IPS-18c (cell line): Measurements from ENCODE around the gene ARL3.
"Not testable (repeated sequence)": the region's sequence is repeated elsewhere in the genome, so short reads cannot be mapped to it uniquely, and the experiment has no call there.

ENCODE experiments used
- H3K4me3 ChIP-seq: 2 replicates; pipeline ENCODE4 v1.7.0; 2013; ENCODE audit warnings: low read depth, mild to moderate bottlenecking, low read length, moderate library complexity; ENCODE audit not compliant: insufficient read depth
- H3K9me3 ChIP-seq: one replicate; pipeline ENCODE4 v1.6.1; 2013; ENCODE audit warnings: mild to moderate bottlenecking, low read length, moderate library complexity; ENCODE audit not compliant: control insufficient read depth, insufficient read depth

The ARL3 gene

GRCh38 chr10:102713814-102714620, at the start of gene ARL3:
Gene ARL3, minus strand, starts transcription at chr10:102714397. Its CDS starts 122 bp downstream, at chr10:102714275.
- peak within 1 kb of the TSS; percentile 99 for H3K4me3 ChIP-seq

GRCh38 chr10:102763037-102763607, 48.9 kb upstream of the ARL3 start:
- Histone ChIP-seq H3K4me3 (no peak overlapping the region), H3K9me3 (no peaks in the 10 kb centered on the region)

More at GRCh38 chr10:102713814-102714620, at the start of gene ARL3:
- H3K9me3 ChIP-seq, result peaks cover 2% of the 10 kb centered on the region

GRCh38 chr10:102762401-102763015, 48.3 kb upstream of the ARL3 start:
- no peak overlapping the region for H3K4me3 ChIP-seq
- no peaks in the 10 kb centered on the region for H3K9me3 ChIP-seq

GRCh38 chr10:102761981-102762380, 47.8 kb upstream of the ARL3 start:
- no peak overlapping the region for H3K4me3 ChIP-seq
- no peaks in the 10 kb centered on the region for H3K9me3 ChIP-seq

GRCh38 chr10:102759497-102760210, 45.5 kb upstream of the ARL3 start:
- Histone ChIP-seq H3K4me3 (no peak overlapping the region), H3K9me3 (no peaks in the 10 kb centered on the region)

- H3K4me3 ChIP-seq, H3K9me3 ChIP-seq: not testable (repeated sequence)
Measured at GRCh38 chr10:102758933-102759262, 44.7 kb upstream of the ARL3 start.

GRCh38 chr10:102758240-102758932, 44.2 kb upstream of the ARL3 start:
- Histone ChIP-seq H3K9me3 (no peaks in the 10 kb centered on the region), H3K4me3 (no peak overlapping the region)

- H3K4me3 ChIP-seq, result no peak overlapping the region
- H3K9me3 ChIP-seq, result no peaks in the 10 kb centered on the region
Measured at GRCh38 chr10:102757323-102757722, 43.1 kb upstream of the ARL3 start.

- Histone ChIP-seq H3K4me3 (no peak overlapping the region), H3K9me3 (no peaks in the 10 kb centered on the region)
Measured at GRCh38 chr10:102753718-102754117, 39.5 kb upstream of the ARL3 start.

- Histone ChIP-seq H3K4me3 (no peak overlapping the region), H3K9me3 (no peaks in the 10 kb centered on the region)
Measured at GRCh38 chr10:102752934-102753664, 38.9 kb upstream of the ARL3 start.

- H3K9me3 ChIP-seq, result no peaks in the 10 kb centered on the region
- H3K4me3 ChIP-seq, result no peak overlapping the region
Measured at GRCh38 chr10:102752266-102752930, 38.2 kb upstream of the ARL3 start.

- Histone ChIP-seq H3K9me3 (no peaks in the 10 kb centered on the region), H3K4me3 (no peak overlapping the region)
Measured at GRCh38 chr10:102745157-102745556, 31.0 kb upstream of the ARL3 start.

GRCh38 chr10:102744374-102745051, 30.3 kb upstream of the ARL3 start:
- Histone ChIP-seq H3K4me3 (peak overlapping the region; percentile 87), H3K9me3 (no peaks in the 10 kb centered on the region)

GRCh38 chr10:102743588-102744373, 29.6 kb upstream of the ARL3 start, which contains the start of gene WBP1L:
Gene WBP1L, plus strand, starts transcription at chr10:102743948. Its CDS starts 106 bp downstream, at chr10:102744054.
- Histone ChIP-seq H3K9me3 (no peaks in the 10 kb centered on the region), H3K4me3 (peak within 1 kb of the TSS; percentile 87)

GRCh38 chr10:102743078-102743587, 28.9 kb upstream of the ARL3 start:
- no peaks in the 10 kb centered on the region for H3K9me3 ChIP-seq
- peak overlapping the region; percentile 11; the same call in 1 of the 2 replicates for H3K4me3 ChIP-seq
